Mucosa of rectum (tissue), 2 donors: Measurements from ENCODE around the gene MYO5B.

Source experiments
- H3K27ac ChIP-seq, 2 donors: one replicate each; pipeline ENCODE4 v1.7.0; 2013; ENCODE audit warnings: inconsistent platforms in 2 of 2, low read depth in 2 of 2, low read length in 2 of 2
- H3K27me3 ChIP-seq, 2 donors: one replicate each; pipeline ENCODE4 v1.7.0; 2013; ENCODE audit warnings: low read length in 2 of 2; ENCODE audit not compliant: control insufficient read depth in 2 of 2, insufficient read depth in 2 of 2
- H3K36me3 ChIP-seq, 2 donors: one replicate each; pipeline ENCODE4 v1.7.0; 2013; ENCODE audit warnings: low read length in 2 of 2; ENCODE audit not compliant: control insufficient read depth in 2 of 2, insufficient read depth in 2 of 2
- H3K4me1 ChIP-seq, 2 donors: one replicate each; pipeline ENCODE4 v1.7.0; 2013; ENCODE audit warnings: low read length in 2 of 2, mild to moderate bottlenecking in 1 of 2; ENCODE audit not compliant: control insufficient read depth in 2 of 2, insufficient read depth in 2 of 2
- H3K4me3 ChIP-seq, 2 donors: one replicate each; pipeline ENCODE4 v1.7.0; 2013; ENCODE audit warnings: low read length in 2 of 2
- H3K9ac ChIP-seq, 2 donors: one replicate each; pipeline ENCODE4 v1.7.0; 2013; ENCODE audit warnings: low read length in 2 of 2, low read depth in 1 of 2, mild to moderate bottlenecking in 1 of 2
- H3K9me3 ChIP-seq, 2 donors: one replicate each; pipeline ENCODE4 v1.7.0; 2013; ENCODE audit warnings: low read length in 2 of 2; ENCODE audit not compliant: control insufficient read depth in 2 of 2
- donor health status: healthy.
- donor health status: Normal muscosa, but diverticular disease.

MYO5B gene

DNA sequence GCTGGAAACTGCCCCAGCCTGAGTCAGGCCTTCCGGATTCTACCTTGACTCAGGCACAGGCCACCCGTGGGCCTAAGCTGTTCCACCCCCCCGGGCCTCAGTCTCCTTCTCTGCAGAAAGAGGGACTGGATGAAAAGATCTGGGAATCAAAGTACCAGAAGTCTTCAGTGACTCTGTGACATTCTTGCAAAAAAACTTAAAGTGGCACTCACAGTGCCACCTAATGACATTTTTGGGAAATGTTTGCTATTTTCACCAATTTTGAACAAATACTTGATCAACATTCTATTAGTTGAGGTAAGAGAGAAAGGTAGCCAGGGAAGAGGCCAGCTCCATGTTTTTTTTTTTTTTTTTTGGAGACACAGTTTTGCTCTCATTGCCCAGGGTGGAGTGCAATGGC, 333.3 kb downstream of the MYO5B start:
- Histone ChIP-seq H3K36me3 (peaks cover 5 to 9% of the 10 kb centered on the region in 2 donors), H3K9ac (no peak overlapping the region), H3K4me1 (peaks cover 21 to 36% of the 10 kb centered on the region in 2 donors), H3K27me3 (no peaks in the 10 kb centered on the region), H3K9me3 (no peaks in the 10 kb centered on the region), H3K4me3 (no peak overlapping the region), H3K27ac (no peak overlapping the region)

DNA sequence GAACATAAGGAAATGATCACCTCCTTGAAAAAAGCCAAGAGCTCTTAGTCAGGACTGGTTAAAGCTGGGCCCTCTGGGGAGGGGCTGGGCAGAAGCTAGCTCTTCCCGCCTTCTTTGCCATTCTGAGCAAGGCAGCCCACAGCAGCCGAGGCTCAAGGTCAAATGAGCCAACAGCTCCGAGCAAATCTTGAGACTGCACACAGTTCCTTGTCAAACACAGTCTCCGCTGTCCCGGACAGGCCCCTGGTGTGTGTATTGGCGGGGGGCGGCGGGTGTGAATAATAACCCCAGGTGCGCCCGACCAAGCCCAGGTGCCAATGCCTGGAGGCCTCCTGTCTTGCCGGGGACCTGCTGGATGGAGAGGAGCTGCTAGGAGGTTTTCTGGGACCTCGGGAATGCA, 335.2 kb downstream of the MYO5B start:
- Histone ChIP-seq H3K4me3 (peak overlapping the region in 1 of 2 donors; percentile 44), H3K4me1 (peaks cover 21 to 36% of the 10 kb centered on the region in 2 donors), H3K27me3 (no peaks in the 10 kb centered on the region), H3K9ac (peak overlapping the region; percentile 55 to 66), H3K27ac (peak overlapping the region; percentile 90 to 95), H3K9me3 (no peaks in the 10 kb centered on the region), H3K36me3 (peaks cover 5 to 16% of the 10 kb centered on the region in 2 donors)

DNA sequence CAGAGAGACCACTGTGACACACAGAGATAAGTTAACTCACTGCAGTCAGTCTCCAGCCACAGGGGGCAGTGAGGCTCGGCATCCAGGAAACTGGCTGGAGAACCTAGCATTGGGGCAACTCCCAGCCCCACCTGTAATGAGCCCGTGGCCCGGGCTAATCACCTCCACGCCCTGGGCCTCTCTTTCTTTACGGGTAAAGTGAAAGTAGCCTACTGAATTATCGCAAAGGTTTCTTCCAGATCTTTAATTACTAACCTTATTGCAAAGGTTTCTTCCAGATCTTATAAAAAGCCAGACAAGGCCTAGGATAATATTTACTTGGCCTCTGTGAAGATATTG, 336.0 kb downstream of the MYO5B start:
- H3K4me1 ChIP-seq = peaks cover 21 to 36% of the 10 kb centered on the region in 2 donors
- H3K27me3 ChIP-seq = no peaks in the 10 kb centered on the region
- H3K36me3 ChIP-seq = peaks cover 7 to 12% of the 10 kb centered on the region in 2 donors
- H3K9me3 ChIP-seq = no peaks in the 10 kb centered on the region
- H3K9ac ChIP-seq = peak overlapping the region; percentile 55 to 66
- peak overlapping the region in 1 of 2 donors; percentile 44 for H3K4me3 ChIP-seq
- H3K27ac ChIP-seq = peak overlapping the region; percentile 90 to 95

DNA sequence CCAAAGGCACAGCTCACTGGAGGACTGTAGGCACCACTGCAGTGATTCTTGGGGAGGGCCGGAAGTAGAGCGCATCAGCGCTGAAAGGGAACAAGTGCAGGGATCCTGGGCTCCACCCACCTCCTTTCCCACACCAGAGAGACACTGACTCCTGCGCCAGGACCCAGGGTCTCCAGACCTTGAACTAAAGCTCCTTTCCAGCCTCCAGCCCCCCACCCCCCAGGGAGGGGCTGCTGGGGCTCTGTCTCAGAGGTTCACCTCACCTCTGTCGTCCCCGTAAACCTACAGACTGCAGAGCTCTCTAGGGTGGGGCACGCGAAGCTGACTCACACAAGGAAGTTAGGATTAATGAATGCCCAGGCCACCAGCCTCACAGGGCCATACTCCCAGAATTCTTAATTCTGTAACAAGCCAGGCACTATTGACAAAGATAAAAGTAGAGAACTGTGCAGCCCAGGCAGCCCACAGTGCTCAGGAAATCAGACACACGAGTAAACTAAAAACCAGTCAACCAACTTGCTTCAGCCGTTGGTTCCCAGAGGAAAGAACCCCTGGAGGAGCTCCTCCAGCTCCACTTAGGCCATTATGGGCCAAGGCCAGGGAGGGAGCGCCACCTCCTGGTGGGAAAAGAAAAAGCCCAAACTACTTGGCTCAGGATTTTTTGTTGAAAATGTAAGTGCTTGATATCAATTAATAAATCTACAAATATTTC, 336.5 kb downstream of the MYO5B start:
- H3K27ac ChIP-seq = peak overlapping the region; percentile 90 to 95
- peaks cover 7 to 16% of the 10 kb centered on the region in 2 donors for H3K36me3 ChIP-seq
- H3K4me3 ChIP-seq = peak overlapping the region in 1 of 2 donors; percentile 44
- H3K27me3 ChIP-seq = no peaks in the 10 kb centered on the region
- H3K9me3 ChIP-seq = no peaks in the 10 kb centered on the region
- H3K4me1 ChIP-seq = peaks cover 21 to 36% of the 10 kb centered on the region in 2 donors
- H3K9ac ChIP-seq = peak overlapping the region; percentile 41 to 63

DNA sequence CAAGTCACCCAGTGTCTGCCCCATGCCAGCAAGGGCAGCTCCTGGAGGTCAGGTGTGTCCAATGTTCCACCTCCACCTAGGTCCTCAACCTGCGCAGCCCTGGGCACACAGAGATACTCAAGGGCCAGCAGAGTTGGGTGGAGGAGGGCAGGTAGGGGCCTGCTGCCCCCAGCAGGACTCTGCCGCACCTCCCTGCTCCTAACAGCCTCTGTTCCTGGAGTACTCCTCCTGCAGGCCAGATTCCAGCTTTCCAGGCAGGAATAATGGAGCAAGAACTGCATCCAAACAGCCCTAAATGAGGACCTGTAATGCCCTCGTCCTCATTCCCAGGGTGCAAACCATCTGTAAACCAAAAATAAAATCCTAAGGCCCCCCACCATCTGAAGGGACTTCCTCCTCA, 337.2 kb downstream of the MYO5B start:
- peaks cover 21 to 36% of the 10 kb centered on the region in 2 donors for H3K4me1 ChIP-seq
- H3K36me3 ChIP-seq = peaks cover 7 to 19% of the 10 kb centered on the region in 2 donors
- peak overlapping the region; percentile 41 to 63 for H3K9ac ChIP-seq
- H3K27ac ChIP-seq = peak overlapping the region; percentile 90 to 95
- no peaks in the 10 kb centered on the region for H3K9me3 ChIP-seq
- no peaks in the 10 kb centered on the region for H3K27me3 ChIP-seq
- H3K4me3 ChIP-seq = no peak overlapping the region

DNA sequence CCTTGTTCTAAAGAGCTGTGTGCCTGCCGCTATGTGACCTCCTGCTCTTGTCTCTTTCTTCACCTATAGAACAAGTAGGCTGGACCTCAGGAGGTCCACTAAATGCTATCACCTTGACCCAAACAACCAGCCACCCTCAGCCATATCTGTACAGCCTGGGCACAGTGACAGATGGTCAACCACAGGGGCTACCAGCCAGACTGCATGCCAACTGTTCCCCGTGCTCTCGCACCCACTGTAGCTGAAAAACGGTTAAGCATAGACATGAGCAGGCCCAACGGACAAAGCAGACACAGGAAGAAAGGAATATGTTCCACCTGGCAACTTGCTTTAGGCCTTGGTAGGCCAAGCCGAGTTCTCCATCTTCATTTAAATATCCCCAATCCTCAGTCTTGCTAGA, 338.5 kb downstream of the MYO5B start:
- H3K27me3 ChIP-seq = no peaks in the 10 kb centered on the region
- peaks cover 21 to 36% of the 10 kb centered on the region in 2 donors for H3K4me1 ChIP-seq
- no peak overlapping the region for H3K9ac ChIP-seq
- H3K4me3 ChIP-seq = no peak overlapping the region
- H3K27ac ChIP-seq = no peak overlapping the region
- H3K9me3 ChIP-seq = no peaks in the 10 kb centered on the region
- H3K36me3 ChIP-seq = peaks cover 2 to 25% of the 10 kb centered on the region in 2 donors

DNA sequence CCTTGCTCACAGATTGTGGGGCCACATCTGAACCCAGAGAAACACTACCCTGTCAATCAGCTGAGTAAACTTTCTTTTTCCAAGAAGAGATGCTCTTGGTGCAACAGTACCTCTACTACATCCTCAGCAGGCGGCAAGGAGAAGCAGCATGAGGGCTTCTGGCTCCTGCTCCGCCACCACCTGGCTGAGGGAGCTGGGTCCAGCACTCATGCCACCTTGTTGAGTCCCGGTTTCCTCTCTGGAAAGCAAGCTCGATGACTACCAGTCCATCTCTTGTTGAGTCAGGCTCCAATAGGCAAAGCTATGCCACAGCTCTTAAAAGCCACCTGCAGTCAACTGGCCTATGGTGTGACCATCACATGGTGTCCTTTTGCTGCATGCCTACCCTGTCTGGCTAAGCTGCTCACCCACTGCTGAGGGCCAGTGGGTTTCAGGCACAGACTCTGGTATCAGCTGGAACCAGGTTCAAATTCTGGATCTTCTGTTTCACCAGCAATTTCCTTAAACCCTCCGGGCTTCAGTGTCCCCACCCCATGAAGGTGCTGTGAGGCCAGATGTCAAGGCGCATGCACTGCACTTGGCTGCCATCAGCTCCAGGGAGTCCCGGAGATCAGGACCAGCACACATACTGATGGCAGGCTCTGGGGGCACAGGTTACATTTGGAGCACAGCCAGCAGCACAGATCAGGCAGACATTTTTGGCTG, 339.1 kb downstream of the MYO5B start:
- no peaks in the 10 kb centered on the region for H3K9me3 ChIP-seq
- H3K27me3 ChIP-seq = no peaks in the 10 kb centered on the region
- peaks cover 20 to 35% of the 10 kb centered on the region in 2 donors for H3K4me1 ChIP-seq
- no peak overlapping the region for H3K27ac ChIP-seq
- no peak overlapping the region for H3K9ac ChIP-seq
- H3K4me3 ChIP-seq = no peak overlapping the region
- H3K36me3 ChIP-seq = peaks cover 2 to 25% of the 10 kb centered on the region in 2 donors

DNA sequence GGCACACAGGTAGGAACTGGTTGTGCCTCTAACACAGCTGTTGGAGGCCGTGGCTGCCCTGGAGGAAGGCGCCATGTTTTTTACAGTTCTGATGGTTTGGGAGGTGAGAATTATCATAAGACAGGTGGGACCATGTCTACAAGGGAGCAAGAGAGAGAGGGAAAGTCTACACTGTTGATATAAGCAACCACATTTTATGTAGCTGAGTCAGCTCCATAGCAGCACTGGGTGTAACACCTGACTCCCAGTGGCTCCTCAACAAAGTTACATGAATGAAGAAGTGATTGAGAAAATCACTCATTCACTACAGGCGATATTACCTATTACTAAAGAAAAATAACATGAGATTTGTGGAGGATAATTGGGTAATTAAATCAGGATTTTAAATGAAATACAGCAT, 340.3 kb downstream of the MYO5B start:
- H3K36me3 ChIP-seq = peaks cover 2 to 25% of the 10 kb centered on the region in 2 donors
- H3K9me3 ChIP-seq = no peaks in the 10 kb centered on the region
- H3K4me1 ChIP-seq = peaks cover 13 to 33% of the 10 kb centered on the region in 2 donors
- H3K27ac ChIP-seq = no peak overlapping the region
- no peaks in the 10 kb centered on the region for H3K27me3 ChIP-seq
- H3K4me3 ChIP-seq = no peak overlapping the region
- no peak overlapping the region for H3K9ac ChIP-seq

DNA sequence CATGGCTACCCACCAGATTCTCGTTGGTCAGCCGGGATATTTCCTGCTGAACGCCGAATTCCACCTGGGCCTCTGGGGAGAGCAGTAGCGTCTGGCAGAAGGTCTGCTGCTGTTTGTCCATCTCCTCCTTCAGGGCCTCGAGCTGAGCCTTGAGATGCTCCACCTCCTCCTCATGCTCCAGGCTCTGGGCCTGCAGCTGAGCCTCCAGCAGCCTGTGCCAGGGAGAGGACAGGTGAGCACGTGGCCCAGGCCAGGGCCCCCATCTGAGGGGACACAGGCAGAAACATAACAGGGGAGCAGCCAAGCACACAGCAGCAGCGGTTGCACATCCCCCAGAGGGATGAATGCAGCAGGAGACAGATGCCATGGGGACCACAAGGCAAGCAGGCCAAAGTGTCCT, 341.5 kb downstream of the MYO5B start:
- Histone ChIP-seq H3K27me3 (no peaks in the 10 kb centered on the region), H3K9me3 (no peaks in the 10 kb centered on the region), H3K9ac (no peak overlapping the region), H3K36me3 (peaks cover 2 to 25% of the 10 kb centered on the region in 2 donors), H3K4me1 (peaks cover 14 to 37% of the 10 kb centered on the region in 2 donors), H3K4me3 (no peak overlapping the region), H3K27ac (no peak overlapping the region)

DNA sequence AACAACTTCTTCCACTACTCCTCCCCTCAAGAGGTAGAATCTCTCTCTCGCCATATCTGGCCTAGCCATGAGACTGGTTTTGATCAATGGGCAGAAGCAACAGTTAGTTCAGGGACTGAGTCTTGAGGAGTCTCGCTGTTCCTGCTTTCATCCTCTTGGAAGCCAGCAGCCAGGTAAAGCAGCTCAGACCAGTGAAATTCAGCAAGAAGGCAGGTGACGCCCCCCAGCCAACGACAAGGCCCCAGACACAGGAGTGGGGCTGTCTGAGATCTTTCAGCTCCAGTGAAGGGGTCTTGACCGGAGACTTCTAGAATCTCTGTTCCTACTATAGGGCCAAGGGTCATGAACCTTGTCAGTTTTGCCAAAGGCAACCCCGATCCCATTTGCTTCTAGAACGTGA, 341.9 kb downstream of the MYO5B start:
- no peaks in the 10 kb centered on the region for H3K27me3 ChIP-seq
- H3K4me3 ChIP-seq = no peak overlapping the region
- H3K4me1 ChIP-seq = peaks cover 14 to 34% of the 10 kb centered on the region in 2 donors
- H3K9me3 ChIP-seq = no peaks in the 10 kb centered on the region
- H3K27ac ChIP-seq = no peak overlapping the region
- peaks cover 4 to 26% of the 10 kb centered on the region in 2 donors for H3K36me3 ChIP-seq
- no peak overlapping the region for H3K9ac ChIP-seq
